Keratinocyte (primary cell): ENCODE data around the gene ABCC6.

ENCODE experiments used
- CTCF ChIP-seq, 3 experiments: IDR thresholded peaks in 1 of 3; conservative IDR thresholded peaks in 1 of 3; optimal IDR thresholded peaks in 1 of 3; 2 replicates in 2 of 3; 3 replicates in 1 of 3; pipeline versions ENCODE3 to v1.5.1; 2011; ENCODE audit warnings: low read length in 3 of 3, mild to moderate bottlenecking in 3 of 3, moderate library complexity in 2 of 3, control low read depth in 1 of 3, inconsistent platforms in 1 of 3; ENCODE audit not compliant: insufficient read depth in 2 of 3; ENCODE audit errors: extremely low read depth in 1 of 3
- EZH2 ChIP-seq: IDR thresholded peaks from one replicate; pipeline ENCODE4 v1.6.1; 2012; ENCODE audit warnings: inconsistent platforms, mild to moderate bottlenecking, low read length, moderate library complexity

- TF ChIP-seq EZH2 (no peak), CTCF (optimal IDR thresholded peaks at IDR 0.05 in 1 of 3, IDR thresholded peaks at IDR 0.05 in 1 of 3, conservative IDR thresholded peaks at IDR 0.05 in 1 of 3; ENCODE audit: extremely low read depth in 1 of 3, insufficient read depth in 2 of 3, low read length in 3 of 3) (no peak)
Measured at GRCh38 chr16:16163571-16163970, 59.7 kb downstream of the ABCC6 start.
